HepG2 (cell line): Measurements from ENCODE around the gene CLIC2. TPM values are rescaled to one million over a fixed set of nuclear protein-coding genes. Genes with fewer than 3 reads are reported as not detected.
"Not testable (repeated sequence)": the region's sequence is repeated elsewhere in the genome, so short reads cannot be mapped to it uniquely, and the experiment has no call there.

Experiments
- ATAC-seq: fragments of 200-7000 bp; cut with Tn5 transposase; 3 replicates; pipeline ENCODE4 v1.9.1; 2020; ENCODE audit warnings: mild to moderate bottlenecking, moderate library complexity
- BruUV-seq: library from RNA; stranded (reverse); fragments of 400-500 nt; replicated peaks from 2 replicates; lab custom pipeline; 2021; lab: Mats Ljungman, UMichigan
- CTCF ChIA-PET: fragments of 300-600 bp; formaldehyde crosslinking; extraction: SDS; loops from one replicate; lab custom pipeline; 2021; ENCODE audit warnings: low total read pairs, inconsistent platforms, low intra/inter-chr PET ratio; lab: Yijun Ruan, JAX
- POLR2A ChIA-PET: fragments of 350-600 bp; sonication (Branson Sonifier 250); formaldehyde crosslinking; loops from one replicate; lab custom pipeline; 2020; ENCODE audit warnings: antibody characterized with exemption, inconsistent platforms; lab: Yijun Ruan, JAX
- DNase-seq: peaks from one replicate; pipeline ENCODE4 v3.0.0-alpha.2; 2015; ENCODE audit warnings: low spot score
- FAIRE-seq: peaks from 3 replicates; lab custom pipeline; 2011; peaks lifted over from hg19 to GRCh38; lab: Jason Lieb, UNC
- H2AFZ ChIP-seq: one replicate; pipeline ENCODE4 v1.6.1; 2011; ENCODE audit warnings: low read length, inconsistent platforms
- H3K27ac ChIP-seq: fragments of 300-600 bp; 3 replicates; pipeline ENCODE4 v1.8.0; 2011; ENCODE audit warnings: mixed run types, mild to moderate bottlenecking, mixed read lengths, low read length, inconsistent platforms; ENCODE audit not compliant: insufficient read depth; ENCODE audit errors: extremely low read length
- H3K27me3 ChIP-seq, 2 experiments: fragments of 200-600 bp in 1 of 2; 2 replicates in 1 of 2; 3 replicates in 1 of 2; pipeline versions ENCODE4 v1.6.0 to v1.8.0; 2011; ENCODE audit warnings: low read length in 2 of 2, mild to moderate bottlenecking in 2 of 2, moderate library complexity in 2 of 2, inconsistent platforms in 1 of 2; ENCODE audit not compliant: insufficient read depth in 2 of 2, control insufficient read depth in 1 of 2
- H3K36me3 ChIP-seq, 2 experiments: fragments of 200-600 bp in 1 of 2; replicated peaks in 1 of 2; 2 replicates in 1 of 2; 3 replicates in 1 of 2; pipeline versions ENCODE4 v1.5.1 to v1.8.0; 2011; ENCODE audit warnings: low read length in 2 of 2, inconsistent platforms in 1 of 2; ENCODE audit not compliant: insufficient read depth in 2 of 2, control insufficient read depth in 1 of 2
- H3K4me1 ChIP-seq: 2 replicates; pipeline ENCODE4 v1.5.1; 2012; ENCODE audit warnings: low read length, inconsistent platforms; ENCODE audit not compliant: insufficient read depth
- H3K4me2 ChIP-seq: 2 replicates; pipeline ENCODE4 v1.6.0; 2011; ENCODE audit warnings: low read depth, low read length, inconsistent platforms
- H3K4me3 ChIP-seq, 3 experiments: fragments of 200-600 bp in 1 of 3; sonication (generic), shearing (Covaris generic) in 1 of 3; replicated peaks in 1 of 3; 2 replicates each; pipeline ENCODE4 v1.5.1; 2011 to 2016; ENCODE audit warnings: low read length in 3 of 3, inconsistent platforms in 2 of 3, low read depth in 2 of 3, mild to moderate bottlenecking in 2 of 3, control low read depth in 1 of 3, mixed read lengths in 1 of 3; ENCODE audit not compliant: insufficient read depth in 1 of 3
- H3K79me2 ChIP-seq: one replicate; pipeline ENCODE4 v1.6.1; 2011; ENCODE audit warnings: low read length, inconsistent platforms; ENCODE audit not compliant: insufficient read depth
- H3K9ac ChIP-seq: 2 replicates; pipeline ENCODE4 v1.6.0; 2011; ENCODE audit warnings: mild to moderate bottlenecking, low read depth, low read length, inconsistent platforms; ENCODE audit not compliant: insufficient read depth
- H3K9me3 ChIP-seq: 2 replicates; pipeline ENCODE4 v1.5.1; 2012; ENCODE audit warnings: mild to moderate bottlenecking, low read length
- H4K20me1 ChIP-seq: 2 replicates; pipeline ENCODE4 v1.6.0; 2011; ENCODE audit warnings: inconsistent platforms, mild to moderate bottlenecking, low read length, moderate library complexity; ENCODE audit not compliant: insufficient read depth
- WGBS: methylation state at CpG from one replicate; pipeline ENCODE4 v1.1.6; 2017; ENCODE audit warnings: low lambda C conversion rate; 5-methylcytosine and 5-hydroxymethylcytosine counted together
- in situ Hi-C: cut with HindIII; loops from 2 replicates; pipeline ENCODE4 v1.10.0; 2017; ENCODE audit warnings: low pct_unique_long_range_greater_than_20kb; ENCODE audit not compliant: extremely low pct_ligation_motif_present
- intact Hi-C: fragments of 100-400 bp; cut with micrococcal nuclease; formaldehyde crosslinking; loops from one replicate; pipeline ENCODE4 v1.10.0; 2022; ENCODE audit not compliant: unreplicated experiment
- polyA plus RNA-seq, 8 experiments: library from polyadenylated mRNA; depleted of rRNA in 3 of 8; stranded (reverse) in 7 of 8; unstranded in 1 of 8; fragments of >200 nt; fragmentation: Illumina TruSeq in 4 of 8; extraction: Trizol in 4 of 8; gene quantifications; 2 replicates each; pipeline versions ENCODE4 v1.2.1 to v1.2.3, GENCODE V29; 2011 to 2016; ENCODE audit warnings: low read depth in 4 of 8, missing spikeins in 1 of 8, mixed read lengths in 1 of 8; ENCODE audit not compliant: insufficient read depth in 1 of 8
- total RNA-seq, 5 experiments: library from RNA; depleted of rRNA; stranded (reverse); fragments of >200 nt; fragmentation: Illumina TruSeq; extraction: Trizol; gene quantifications; 2 replicates each; pipeline ENCODE4 v1.2.3, GENCODE V29; 2016; ENCODE audit warnings: low read depth in 1 of 5

The CLIC2 gene
- total and polyA plus RNA-seq, 2 of the 13 experiments (the other 11 are each of a cell fraction or from before 2014, with no cell fraction given) = 0.24 to 0.25 TPM

DNA sequence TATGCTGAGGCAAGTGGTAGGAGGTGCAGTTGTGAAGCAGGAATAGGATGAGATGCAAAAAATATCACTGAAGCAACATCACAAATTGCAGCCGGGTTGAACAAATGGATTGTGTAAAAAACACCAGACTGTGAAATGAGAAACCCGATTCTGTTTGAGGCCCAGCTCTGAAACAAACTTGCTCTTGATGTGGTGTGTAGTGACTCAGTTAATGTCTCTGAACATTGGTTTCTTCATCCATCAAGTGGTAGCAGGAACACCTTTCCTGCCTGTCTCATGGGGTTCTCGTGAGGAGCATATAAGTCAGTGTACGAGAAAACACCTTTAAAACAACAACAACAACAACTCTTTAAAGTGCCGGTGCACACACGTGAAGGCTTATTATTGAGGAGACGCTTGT, 29.3 kb upstream of the CLIC2 start:
- H3K9me3 ChIP-seq, H3K9ac ChIP-seq, H3K79me2 ChIP-seq, POLR2A ChIA-PET, H3K4me3 ChIP-seq, DNase-seq, H3K36me3 ChIP-seq, BruUV-seq, H2AFZ ChIP-seq, H3K4me1 ChIP-seq, in situ Hi-C loops, intact Hi-C loops, H3K27me3 ChIP-seq, ATAC-seq, FAIRE-seq, H3K4me2 ChIP-seq, H3K27ac ChIP-seq, H4K20me1 ChIP-seq, CTCF ChIA-PET: not testable (repeated sequence)
- WGBS = no CpG with 5 or more reads among the region's 7 CpGs

DNA sequence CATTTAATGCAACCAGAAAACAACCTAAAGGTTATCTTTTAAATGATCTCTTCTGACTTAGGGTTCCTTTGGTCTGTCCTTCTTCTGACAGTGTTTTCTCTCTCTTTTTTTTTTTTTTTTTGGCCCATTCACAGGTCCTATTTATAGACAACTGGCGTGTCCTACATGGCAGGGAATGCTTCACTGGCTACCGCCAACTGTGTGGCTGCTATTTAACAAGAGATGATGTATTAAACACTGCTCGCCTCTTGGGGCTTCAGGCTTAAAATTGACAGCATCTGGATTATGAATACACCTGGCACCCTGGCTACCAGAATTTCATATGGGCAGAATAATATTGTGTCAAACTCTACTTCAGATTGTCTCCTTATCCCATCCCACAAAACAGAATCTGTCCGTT, 15.0 kb upstream of the CLIC2 start:
- POLR2A ChIA-PET, ATAC-seq, H3K79me2 ChIP-seq, H3K4me3 ChIP-seq, H3K4me1 ChIP-seq, H3K9me3 ChIP-seq, DNase-seq, H2AFZ ChIP-seq, H4K20me1 ChIP-seq, FAIRE-seq, H3K4me2 ChIP-seq, H3K9ac ChIP-seq, CTCF ChIA-PET, H3K27ac ChIP-seq, BruUV-seq, intact Hi-C loops, H3K36me3 ChIP-seq, H3K27me3 ChIP-seq, in situ Hi-C loops: not testable (repeated sequence)
- WGBS = no CpG with 5 or more reads among the region's 4 CpGs

DNA sequence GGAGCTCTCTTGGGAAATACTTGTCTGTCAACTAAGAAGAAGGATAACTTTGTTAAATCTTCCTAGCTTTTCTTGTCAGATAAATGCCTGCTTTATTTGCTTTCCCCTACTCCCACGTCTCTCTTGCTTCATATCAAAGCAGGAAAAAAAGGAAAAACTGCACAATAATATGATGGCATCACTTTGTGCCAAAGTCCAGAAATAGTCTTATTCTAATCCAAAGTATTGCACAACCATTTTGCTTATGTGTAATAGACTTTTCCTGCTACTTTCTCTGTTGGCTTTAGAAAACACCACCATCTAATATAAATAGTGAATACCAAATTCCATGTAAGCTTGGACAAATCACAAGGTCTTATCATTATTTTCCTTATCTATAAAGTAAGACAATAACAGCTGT, 11.3 kb upstream of the CLIC2 start:
- H3K4me3 ChIP-seq, CTCF ChIA-PET, ATAC-seq, H3K27me3 ChIP-seq, H3K36me3 ChIP-seq, H3K4me2 ChIP-seq, H2AFZ ChIP-seq, H4K20me1 ChIP-seq, H3K27ac ChIP-seq, BruUV-seq, DNase-seq, H3K9me3 ChIP-seq, H3K4me1 ChIP-seq, POLR2A ChIA-PET, H3K79me2 ChIP-seq, H3K9ac ChIP-seq, in situ Hi-C loops, FAIRE-seq, intact Hi-C loops: not testable (repeated sequence)
- WGBS = no CpG with 5 or more reads among the region's 1 CpG

DNA sequence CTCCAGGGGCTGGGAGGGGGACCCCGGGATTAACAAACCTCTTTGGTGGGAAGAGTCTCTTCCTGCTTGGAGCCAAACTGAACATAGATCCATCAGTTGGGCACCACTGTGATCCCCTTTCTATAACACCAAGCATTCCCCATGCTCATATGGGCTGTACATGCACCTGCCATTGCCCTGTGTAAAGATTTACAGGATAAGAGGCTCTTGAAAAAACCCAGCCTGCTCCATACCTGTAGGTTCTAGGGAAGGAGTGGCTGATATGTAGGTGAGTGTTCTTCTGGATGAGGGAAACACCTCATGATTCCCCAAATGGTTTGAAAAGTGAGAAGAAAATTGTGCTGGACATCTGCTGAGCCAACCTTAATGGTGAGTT, 911 bp upstream of the CLIC2 start:
- CTCF ChIA-PET, H3K36me3 ChIP-seq, intact Hi-C loops, H3K9me3 ChIP-seq, H3K9ac ChIP-seq, H3K79me2 ChIP-seq, ATAC-seq, BruUV-seq, in situ Hi-C loops, FAIRE-seq, H3K27ac ChIP-seq, H4K20me1 ChIP-seq, POLR2A ChIA-PET, H2AFZ ChIP-seq, DNase-seq, H3K27me3 ChIP-seq, H3K4me2 ChIP-seq, H3K4me3 ChIP-seq, H3K4me1 ChIP-seq: not testable (repeated sequence)
- 0% methylated on average over 1 of the region's 1 CpG for WGBS
